Measurements from ENCODE around the gene SOS1.
"Not testable (repeated sequence)": the region's sequence is repeated elsewhere in the genome, so short reads cannot be mapped to it uniquely, and the experiment has no call there.

GRCh38 chr2:39155573-39155972 lies 34.7 kb upstream of the SOS1 start:
- TF ChIP-seq, protein P1, sequence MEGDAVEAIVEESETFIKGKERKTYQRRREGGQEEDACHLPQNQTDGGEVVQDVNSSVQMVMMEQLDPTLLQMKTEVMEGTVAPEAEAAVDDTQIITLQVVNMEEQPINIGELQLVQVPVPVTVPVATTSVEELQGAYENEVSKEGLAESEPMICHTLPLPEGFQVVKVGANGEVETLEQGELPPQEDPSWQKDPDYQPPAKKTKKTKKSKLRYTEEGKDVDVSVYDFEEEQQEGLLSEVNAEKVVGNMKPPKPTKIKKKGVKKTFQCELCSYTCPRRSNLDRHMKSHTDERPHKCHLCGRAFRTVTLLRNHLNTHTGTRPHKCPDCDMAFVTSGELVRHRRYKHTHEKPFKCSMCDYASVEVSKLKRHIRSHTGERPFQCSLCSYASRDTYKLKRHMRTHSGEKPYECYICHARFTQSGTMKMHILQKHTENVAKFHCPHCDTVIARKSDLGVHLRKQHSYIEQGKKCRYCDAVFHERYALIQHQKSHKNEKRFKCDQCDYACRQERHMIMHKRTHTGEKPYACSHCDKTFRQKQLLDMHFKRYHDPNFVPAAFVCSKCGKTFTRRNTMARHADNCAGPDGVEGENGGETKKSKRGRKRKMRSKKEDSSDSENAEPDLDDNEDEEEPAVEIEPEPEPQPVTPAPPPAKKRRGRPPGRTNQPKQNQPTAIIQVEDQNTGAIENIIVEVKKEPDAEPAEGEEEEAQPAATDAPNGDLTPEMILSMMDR (IDR thresholded peaks at IDR 0.05), result not testable (repeated sequence)
- not testable (repeated sequence) for TF ChIP-seq POLR2A (IDR thresholded peaks at IDR 0.05)
